Neural cell (in vitro differentiated cells): ENCODE results near the gene USP2. TPM values are rescaled to one million over a fixed set of nuclear protein-coding genes. Genes with fewer than 3 reads are reported as not detected.

Experiments used
- H2AFZ ChIP-seq: fragments of 200-600, 300-800 bp; sonication (generic), shearing (Covaris generic); 2 replicates; pipeline ENCODE4 v1.6.0; 2014; ENCODE audit warnings: low read depth, mild to moderate bottlenecking, antibody characterized with exemption, low read length, moderate library complexity
- H3F3A ChIP-seq: fragments of 200-600 bp; shearing (Covaris generic); 2 replicates; pipeline ENCODE4 v1.6.1; 2016; ENCODE audit warnings: mild to moderate bottlenecking, moderate library complexity, mixed read lengths, antibody characterized with exemption, low read length; ENCODE audit not compliant: insufficient read depth, poor library complexity, severe bottlenecking
- H3K27ac ChIP-seq: fragments of 200-600, 300-800 bp; sonication (generic), shearing (Covaris generic); 2 replicates; pipeline ENCODE4 v1.5.1; 2014; ENCODE audit warnings: mild to moderate bottlenecking, low read length, moderate library complexity
- H3K27me3 ChIP-seq: fragments of 300-800, 200-600 bp; sonication (generic), shearing (Covaris generic); 2 replicates; pipeline ENCODE4 v1.6.0; 2014; ENCODE audit warnings: mild to moderate bottlenecking, low read depth, low read length, moderate library complexity; ENCODE audit not compliant: insufficient read depth
- H3K36me3 ChIP-seq: fragments of 300-800, 200-600 bp; sonication (generic), shearing (Covaris generic); 2 replicates; pipeline ENCODE4 v1.5.1; 2014; ENCODE audit warnings: mild to moderate bottlenecking, antibody characterized with exemption, low read length, moderate library complexity; ENCODE audit not compliant: insufficient read depth
- H3K4me2 ChIP-seq: fragments of 300-800, 200-600 bp; sonication (generic), shearing (Covaris generic); 2 replicates; pipeline ENCODE4 v1.6.0; 2014; ENCODE audit warnings: mild to moderate bottlenecking, low read length
- H3K4me3 ChIP-seq: fragments of 300-800, 200-600 bp; sonication (generic), shearing (Covaris generic); 2 replicates; pipeline ENCODE4 v1.5.1; 2014; ENCODE audit warnings: mild to moderate bottlenecking, low read length, moderate library complexity
- H3K79me2 ChIP-seq: fragments of 200-600 bp; shearing (Covaris generic); replicated peaks from 2 replicates; pipeline ENCODE4 v1.6.0; 2014; ENCODE audit warnings: mild to moderate bottlenecking, low read length, moderate library complexity; ENCODE audit not compliant: insufficient read depth
- H3K9ac ChIP-seq: fragments of 300-800, 200-600 bp; sonication (generic), shearing (Covaris generic); 2 replicates; pipeline ENCODE4 v1.6.1; 2016; ENCODE audit warnings: mild to moderate bottlenecking, low read length, mixed read lengths
- H3K9me2 ChIP-seq: fragments of 200-600 bp; shearing (Covaris generic); 2 replicates; pipeline ENCODE4 v1.6.1; 2016; ENCODE audit warnings: mild to moderate bottlenecking, low read length, mixed read lengths; ENCODE audit not compliant: insufficient read depth
- H3K9me3 ChIP-seq: fragments of 200-600, 300-800 bp; sonication (generic), shearing (Covaris generic); 2 replicates; pipeline ENCODE4 v1.6.1; 2016; ENCODE audit warnings: mild to moderate bottlenecking, mixed run types, low read length, moderate library complexity, mixed read lengths
- H4K20me1 ChIP-seq: fragments of 200-600 bp; shearing (Covaris generic); 2 replicates; pipeline ENCODE4 v1.6.1; 2016; ENCODE audit warnings: mild to moderate bottlenecking, mixed run types; ENCODE audit not compliant: insufficient read depth
- EP300 ChIP-seq: fragments of 450-650 bp; conservative IDR thresholded peaks from 2 replicates; pipeline ENCODE4 v1.6.1; 2014; ENCODE audit warnings: antibody characterized with exemption, mild to moderate bottlenecking, moderate library complexity; ENCODE audit not compliant: poor library complexity, severe bottlenecking
- EZH2 ChIP-seq: fragments of 200-600, 300-800 bp; shearing (Covaris generic), sonication (generic); IDR thresholded peaks from 2 replicates; pipeline ENCODE4 v1.6.1; 2014; ENCODE audit warnings: antibody characterized with exemption, low read length, borderline replicate concordance, mild to moderate bottlenecking; ENCODE audit not compliant: insufficient read depth, poor library complexity, severe bottlenecking
- MXI1 ChIP-seq: fragments of 450-650 bp; conservative IDR thresholded peaks from 2 replicates; pipeline ENCODE4 v1.6.1; 2014; ENCODE audit warnings: antibody characterized with exemption, mild to moderate bottlenecking; ENCODE audit not compliant: poor library complexity, severe bottlenecking
- POLR2AphosphoS5 ChIP-seq: IDR thresholded peaks from 2 replicates; pipeline ENCODE4 v1.6.1; 2012
- RAD21 ChIP-seq: fragments of 450-650 bp; conservative IDR thresholded peaks from 2 replicates; pipeline ENCODE4 v1.6.1; 2014; ENCODE audit warnings: antibody characterized with exemption, mild to moderate bottlenecking, moderate library complexity
- SMC3 ChIP-seq: fragments of 450-650 bp; conservative IDR thresholded peaks from 2 replicates; pipeline ENCODE4 v1.6.1; 2014; ENCODE audit warnings: antibody characterized with exemption, mild to moderate bottlenecking, moderate library complexity; ENCODE audit not compliant: poor library complexity
- TAF1 ChIP-seq: IDR thresholded peaks from 2 replicates; pipeline ENCODE4 v1.6.1; 2012; ENCODE audit warnings: low read depth
- polyA plus RNA-seq: library from polyadenylated mRNA; depleted of rRNA; stranded (reverse); fragments of >200 nt; gene quantifications from 2 replicates; pipeline ENCODE4 v1.2.3, GENCODE V29; 2014
- TF ChIP-seq, protein P1 (sequence below): IDR thresholded peaks from 2 replicates; pipeline ENCODE4 v1.6.1; 2012; ENCODE audit warnings: borderline replicate concordance
- TF ChIP-seq, protein P2 (sequence below): fragments of 450-650 bp; IDR thresholded peaks from 2 replicates; pipeline ENCODE4 v1.5.1; 2014; ENCODE audit warnings: antibody characterized with exemption, mild to moderate bottlenecking, moderate library complexity; ENCODE audit not compliant: poor library complexity, severe bottlenecking

USP2 gene
- polyA plus RNA-seq, 1 donor from 2014 or later = 0.59 TPM

DNA sequence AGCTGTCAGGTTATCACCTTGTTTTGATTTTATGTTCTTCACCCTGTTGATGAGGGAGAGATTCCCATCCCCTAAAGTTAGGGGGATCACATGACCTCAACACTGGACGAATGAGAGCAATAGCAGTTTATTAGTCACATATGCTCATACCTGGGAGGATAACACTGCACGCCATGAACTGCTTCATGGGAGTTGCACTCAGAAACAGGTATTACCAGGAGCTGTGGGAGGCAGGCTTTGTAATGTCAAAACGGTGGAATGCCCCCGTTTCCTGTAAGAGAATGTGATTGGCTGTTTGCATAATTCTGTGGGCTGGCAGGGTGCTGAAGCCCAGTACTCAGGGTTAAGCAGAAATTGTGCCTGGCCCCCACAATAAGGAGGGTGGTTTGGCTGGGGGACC, 44.7 kb upstream of the USP2 start:
- no peak overlapping the region for H3K4me3 ChIP-seq
- no peaks in the 10 kb centered on the region for H3K9me3 ChIP-seq
- no peaks in the 10 kb centered on the region for H3K36me3 ChIP-seq
- H4K20me1 ChIP-seq = no peaks in the 10 kb centered on the region
- no peak overlapping the region for H3K27ac ChIP-seq
- no peak overlapping the region for H3K4me2 ChIP-seq
- TF ChIP-seq, protein P1, sequence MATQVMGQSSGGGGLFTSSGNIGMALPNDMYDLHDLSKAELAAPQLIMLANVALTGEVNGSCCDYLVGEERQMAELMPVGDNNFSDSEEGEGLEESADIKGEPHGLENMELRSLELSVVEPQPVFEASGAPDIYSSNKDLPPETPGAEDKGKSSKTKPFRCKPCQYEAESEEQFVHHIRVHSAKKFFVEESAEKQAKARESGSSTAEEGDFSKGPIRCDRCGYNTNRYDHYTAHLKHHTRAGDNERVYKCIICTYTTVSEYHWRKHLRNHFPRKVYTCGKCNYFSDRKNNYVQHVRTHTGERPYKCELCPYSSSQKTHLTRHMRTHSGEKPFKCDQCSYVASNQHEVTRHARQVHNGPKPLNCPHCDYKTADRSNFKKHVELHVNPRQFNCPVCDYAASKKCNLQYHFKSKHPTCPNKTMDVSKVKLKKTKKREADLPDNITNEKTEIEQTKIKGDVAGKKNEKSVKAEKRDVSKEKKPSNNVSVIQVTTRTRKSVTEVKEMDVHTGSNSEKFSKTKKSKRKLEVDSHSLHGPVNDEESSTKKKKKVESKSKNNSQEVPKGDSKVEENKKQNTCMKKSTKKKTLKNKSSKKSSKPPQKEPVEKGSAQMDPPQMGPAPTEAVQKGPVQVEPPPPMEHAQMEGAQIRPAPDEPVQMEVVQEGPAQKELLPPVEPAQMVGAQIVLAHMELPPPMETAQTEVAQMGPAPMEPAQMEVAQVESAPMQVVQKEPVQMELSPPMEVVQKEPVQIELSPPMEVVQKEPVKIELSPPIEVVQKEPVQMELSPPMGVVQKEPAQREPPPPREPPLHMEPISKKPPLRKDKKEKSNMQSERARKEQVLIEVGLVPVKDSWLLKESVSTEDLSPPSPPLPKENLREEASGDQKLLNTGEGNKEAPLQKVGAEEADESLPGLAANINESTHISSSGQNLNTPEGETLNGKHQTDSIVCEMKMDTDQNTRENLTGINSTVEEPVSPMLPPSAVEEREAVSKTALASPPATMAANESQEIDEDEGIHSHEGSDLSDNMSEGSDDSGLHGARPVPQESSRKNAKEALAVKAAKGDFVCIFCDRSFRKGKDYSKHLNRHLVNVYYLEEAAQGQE = no peak
- H3K27me3 ChIP-seq = no peaks in the 10 kb centered on the region
- no peak overlapping the region for H2AFZ ChIP-seq
- H3K9me2 ChIP-seq = no peaks in the 10 kb centered on the region
- peaks cover 3% of the 10 kb centered on the region for H3K79me2 ChIP-seq
- no peaks in the 10 kb centered on the region for H3F3A ChIP-seq
- H3K9ac ChIP-seq = no peak overlapping the region

DNA sequence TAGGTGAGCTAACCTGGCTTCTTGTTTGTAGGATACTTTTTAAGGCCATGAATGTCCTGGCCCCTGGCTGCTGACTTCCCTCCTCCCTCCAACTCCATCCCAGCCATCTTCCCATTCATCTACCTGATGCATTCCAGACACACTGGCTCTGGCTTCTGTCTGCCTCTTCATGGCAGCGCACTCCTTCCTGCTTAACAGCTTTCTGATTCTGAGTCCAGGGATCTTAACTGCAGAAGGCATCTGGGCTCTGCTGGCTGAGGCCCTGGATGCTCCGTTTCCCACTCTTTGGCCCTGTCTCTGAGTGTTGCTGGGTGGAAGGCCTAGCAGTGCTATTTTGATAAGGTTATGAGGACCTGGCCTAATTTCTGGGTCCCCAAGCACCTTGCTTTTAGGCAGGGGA, 43.3 kb upstream of the USP2 start:
- Histone ChIP-seq H3K4me3 (no peak overlapping the region), H3K27me3 (no peaks in the 10 kb centered on the region), H3K36me3 (no peaks in the 10 kb centered on the region), H3F3A (no peaks in the 10 kb centered on the region), H3K9ac (no peak overlapping the region), H2AFZ (no peak overlapping the region), H3K4me2 (no peak overlapping the region), H4K20me1 (no peaks in the 10 kb centered on the region), H3K27ac (no peak overlapping the region), H3K9me2 (no peaks in the 10 kb centered on the region), H3K9me3 (no peaks in the 10 kb centered on the region), H3K79me2 (peaks cover 4% of the 10 kb centered on the region)
- no peak for TF ChIP-seq EP300
- no peak for TF ChIP-seq TAF1
- TF ChIP-seq EZH2 = no peak
- no peak for TF ChIP-seq MXI1
- TF ChIP-seq, protein P2, sequence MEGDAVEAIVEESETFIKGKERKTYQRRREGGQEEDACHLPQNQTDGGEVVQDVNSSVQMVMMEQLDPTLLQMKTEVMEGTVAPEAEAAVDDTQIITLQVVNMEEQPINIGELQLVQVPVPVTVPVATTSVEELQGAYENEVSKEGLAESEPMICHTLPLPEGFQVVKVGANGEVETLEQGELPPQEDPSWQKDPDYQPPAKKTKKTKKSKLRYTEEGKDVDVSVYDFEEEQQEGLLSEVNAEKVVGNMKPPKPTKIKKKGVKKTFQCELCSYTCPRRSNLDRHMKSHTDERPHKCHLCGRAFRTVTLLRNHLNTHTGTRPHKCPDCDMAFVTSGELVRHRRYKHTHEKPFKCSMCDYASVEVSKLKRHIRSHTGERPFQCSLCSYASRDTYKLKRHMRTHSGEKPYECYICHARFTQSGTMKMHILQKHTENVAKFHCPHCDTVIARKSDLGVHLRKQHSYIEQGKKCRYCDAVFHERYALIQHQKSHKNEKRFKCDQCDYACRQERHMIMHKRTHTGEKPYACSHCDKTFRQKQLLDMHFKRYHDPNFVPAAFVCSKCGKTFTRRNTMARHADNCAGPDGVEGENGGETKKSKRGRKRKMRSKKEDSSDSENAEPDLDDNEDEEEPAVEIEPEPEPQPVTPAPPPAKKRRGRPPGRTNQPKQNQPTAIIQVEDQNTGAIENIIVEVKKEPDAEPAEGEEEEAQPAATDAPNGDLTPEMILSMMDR = no peak
- TF ChIP-seq, protein P1 = no peak
- TF ChIP-seq RAD21 = no peak
- no peak for TF ChIP-seq SMC3
- TF ChIP-seq POLR2AphosphoS5 = no peak
